WTC11 (cell line): ENCODE data around the gene SRSF1. TPM values are rescaled to one million over a fixed set of nuclear protein-coding genes. Genes with fewer than 3 reads are reported as not detected.

Source experiments
- ATAC-seq: fragments of 200-7000 bp; cut with Tn5 transposase; 2 replicates; pipeline ENCODE4 v1.10.0; 2021; ENCODE audit warnings: mild to moderate bottlenecking, moderate library complexity
- CTCF ChIA-PET: fragments of 300-600 bp; sonication (Branson Sonifier 250); formaldehyde crosslinking; loops from one replicate; lab custom pipeline; 2021; ENCODE audit warnings: antibody characterized with exemption; lab: Charles Lee
- POLR2A ChIA-PET: fragments of 350-600 bp; sonication (Branson Sonifier 250); formaldehyde crosslinking; loops from one replicate; lab custom pipeline; 2021; ENCODE audit warnings: antibody characterized with exemption; lab: Charles Lee
- DNase-seq: peaks from one replicate; pipeline ENCODE4 v3.0.0; 2021; ENCODE audit warnings: low spot score
- H3K27ac Mint-ChIP-seq: 2 replicates; pipeline ENCODE4 v1.8.0; 2021; ENCODE audit warnings: mixed read lengths
- H3K27me3 Mint-ChIP-seq: 2 replicates; pipeline ENCODE4 v1.8.0; 2021; ENCODE audit warnings: low read depth, mild to moderate bottlenecking, moderate library complexity, mixed read lengths
- H3K36me3 Mint-ChIP-seq: 2 replicates; pipeline ENCODE4 v1.8.0; 2021; ENCODE audit warnings: mixed read lengths
- H3K4me1 Mint-ChIP-seq: 2 replicates; pipeline ENCODE4 v1.8.0; 2022; ENCODE audit warnings: mixed read lengths
- H3K4me3 Mint-ChIP-seq: 2 replicates; pipeline ENCODE4 v1.8.0; 2021; ENCODE audit warnings: mild to moderate bottlenecking, moderate library complexity, mixed read lengths
- H3K9me3 Mint-ChIP-seq: 2 replicates; pipeline ENCODE4 v1.8.0; 2021; ENCODE audit warnings: mixed read lengths
- AFF4 ChIP-seq: sonication (generic); formaldehyde crosslinking; IDR thresholded peaks from 2 replicates; pipeline ENCODE4 v1.8.1; 2023; ENCODE audit warnings: mild to moderate bottlenecking, missing genetic modification reagents, borderline replicate concordance
- ATF1 ChIP-seq: sonication (generic); formaldehyde crosslinking; IDR thresholded peaks from 2 replicates; pipeline ENCODE4 v1.8.1; 2023; ENCODE audit warnings: mild to moderate bottlenecking, moderate library complexity, missing genetic modification reagents
- CDX4 ChIP-seq: fragments of 250-450 bp; sonication (Bioruptor Pico); IDR thresholded peaks from 2 replicates; pipeline ENCODE4 v1.9.0; 2021; ENCODE audit warnings: moderate library complexity, mild to moderate bottlenecking, inconsistent platforms, borderline replicate concordance
- CREM ChIP-seq: sonication (generic); formaldehyde crosslinking; IDR thresholded peaks from 2 replicates; pipeline ENCODE4 v1.8.1; 2022; ENCODE audit warnings: mild to moderate bottlenecking, missing genetic modification reagents, moderate library complexity
- ELF4 ChIP-seq: sonication (generic); formaldehyde crosslinking; IDR thresholded peaks from 2 replicates; pipeline ENCODE4 v1.8.1; 2022; ENCODE audit warnings: low read depth, mild to moderate bottlenecking, moderate library complexity, missing genetic modification reagents
- EMX1 ChIP-seq: fragments of 250-450 bp; sonication (Bioruptor Pico); IDR thresholded peaks from 2 replicates; pipeline ENCODE4 v1.8.0; 2021; ENCODE audit warnings: mild to moderate bottlenecking
- FOXP1 ChIP-seq: sonication (generic); formaldehyde crosslinking; IDR thresholded peaks from 2 replicates; pipeline ENCODE4 v1.8.0; 2022; ENCODE audit warnings: missing genetic modification reagents, mild to moderate bottlenecking, moderate library complexity, borderline replicate concordance
- GABPB1 ChIP-seq: sonication (generic); formaldehyde crosslinking; IDR thresholded peaks from 2 replicates; pipeline ENCODE4 v1.8.1; 2023; ENCODE audit warnings: mild to moderate bottlenecking, missing genetic modification reagents
- HMGXB4 ChIP-seq: sonication (generic); formaldehyde crosslinking; IDR thresholded peaks from 2 replicates; pipeline ENCODE4 v1.8.1; 2023; ENCODE audit warnings: mild to moderate bottlenecking, moderate library complexity, missing genetic modification reagents
- IRF1 ChIP-seq: sonication (generic); formaldehyde crosslinking; IDR thresholded peaks from 2 replicates; pipeline ENCODE4 v1.8.0; 2023; ENCODE audit warnings: missing genetic modification reagents
- JAZF1 ChIP-seq: fragments of 250-450 bp; sonication (Bioruptor Pico); IDR thresholded peaks from 2 replicates; pipeline ENCODE4 v1.9.0; 2021; ENCODE audit warnings: moderate library complexity, mild to moderate bottlenecking, inconsistent platforms
- SMAD4 ChIP-seq: sonication (generic); formaldehyde crosslinking; IDR thresholded peaks from 2 replicates; pipeline ENCODE4 v1.8.0; 2022; ENCODE audit warnings: mild to moderate bottlenecking, missing genetic modification reagents
- TCF7 ChIP-seq: sonication (generic); formaldehyde crosslinking; IDR thresholded peaks from 2 replicates; pipeline ENCODE4 v1.8.0; 2022; ENCODE audit warnings: mild to moderate bottlenecking, low read depth, missing genetic modification reagents, moderate library complexity
- TP53 ChIP-seq: sonication (generic); formaldehyde crosslinking; IDR thresholded peaks from 2 replicates; pipeline ENCODE4 v1.8.1; 2023; ENCODE audit warnings: mild to moderate bottlenecking, missing genetic modification reagents
- ZNF138 ChIP-seq: sonication (generic); formaldehyde crosslinking; conservative IDR thresholded peaks from 2 replicates; pipeline ENCODE4 v1.8.1; 2022; ENCODE audit warnings: mild to moderate bottlenecking, moderate library complexity, missing genetic modification reagents
- ZNF232 ChIP-seq: sonication (generic); formaldehyde crosslinking; IDR thresholded peaks from 2 replicates; pipeline ENCODE4 v1.8.0; 2022; ENCODE audit warnings: mild to moderate bottlenecking, missing genetic modification reagents
- ZNF317 ChIP-seq: sonication (generic); formaldehyde crosslinking; IDR thresholded peaks from 2 replicates; pipeline ENCODE4 v1.8.1; 2023; ENCODE audit warnings: low read depth, mild to moderate bottlenecking, moderate library complexity, missing genetic modification reagents, borderline replicate concordance
- ZNF423 ChIP-seq: fragments of 250-450 bp; sonication (Bioruptor Pico); IDR thresholded peaks from 2 replicates; pipeline ENCODE4 v2.1.2; 2022; ENCODE audit warnings: mild to moderate bottlenecking, moderate library complexity
- ZNF671 ChIP-seq: fragments of 250-450 bp; sonication (Bioruptor Pico); IDR thresholded peaks from 2 replicates; pipeline ENCODE4 v1.8.0; 2021; ENCODE audit warnings: mild to moderate bottlenecking
- total RNA-seq: library from RNA; stranded (reverse); gene quantifications from 3 replicates; pipeline ENCODE4 v1.2.3, GENCODE V29; 2021
- TF ChIP-seq, protein P1 (sequence below): sonication (generic); formaldehyde crosslinking; IDR thresholded peaks from 2 replicates; pipeline ENCODE4 v1.8.0; 2023; ENCODE audit warnings: mild to moderate bottlenecking, missing genetic modification reagents
- TF ChIP-seq, protein P2 (sequence below): sonication (generic); formaldehyde crosslinking; IDR thresholded peaks from 2 replicates; pipeline ENCODE4 v1.8.0; 2022; ENCODE audit warnings: mild to moderate bottlenecking, missing genetic modification reagents

Gene SRSF1
- total RNA-seq, 1 experiment from 2014 or later = 387 TPM

- no peak for ATAC-seq
- peak overlapping the region; percentile 100 for H3K4me3 Mint-ChIP-seq
- H3K27ac Mint-ChIP-seq = peak overlapping the region; percentile 100
- TF ChIP-seq JAZF1 (no peak), FOXP1 (CRISPR knock-in tag) (no peak), CDX4 (CRISPR knock-in tag) (no peak), ELF4 (CRISPR knock-in tag) (no peak), ZNF138 (CRISPR knock-in tag) (no peak), ZNF317 (CRISPR knock-in tag) (no peak), AFF4 (no peak), ZNF232 (no peak), EMX1 (CRISPR knock-in tag) (no peak), TCF7 (CRISPR knock-in tag) (no peak), ZNF423 (no peak), TP53 (CRISPR knock-in tag) (no peak), IRF1 (CRISPR knock-in tag) (no peak), GABPB1 (CRISPR knock-in tag) (no peak)
- TF ChIP-seq, protein P1, sequence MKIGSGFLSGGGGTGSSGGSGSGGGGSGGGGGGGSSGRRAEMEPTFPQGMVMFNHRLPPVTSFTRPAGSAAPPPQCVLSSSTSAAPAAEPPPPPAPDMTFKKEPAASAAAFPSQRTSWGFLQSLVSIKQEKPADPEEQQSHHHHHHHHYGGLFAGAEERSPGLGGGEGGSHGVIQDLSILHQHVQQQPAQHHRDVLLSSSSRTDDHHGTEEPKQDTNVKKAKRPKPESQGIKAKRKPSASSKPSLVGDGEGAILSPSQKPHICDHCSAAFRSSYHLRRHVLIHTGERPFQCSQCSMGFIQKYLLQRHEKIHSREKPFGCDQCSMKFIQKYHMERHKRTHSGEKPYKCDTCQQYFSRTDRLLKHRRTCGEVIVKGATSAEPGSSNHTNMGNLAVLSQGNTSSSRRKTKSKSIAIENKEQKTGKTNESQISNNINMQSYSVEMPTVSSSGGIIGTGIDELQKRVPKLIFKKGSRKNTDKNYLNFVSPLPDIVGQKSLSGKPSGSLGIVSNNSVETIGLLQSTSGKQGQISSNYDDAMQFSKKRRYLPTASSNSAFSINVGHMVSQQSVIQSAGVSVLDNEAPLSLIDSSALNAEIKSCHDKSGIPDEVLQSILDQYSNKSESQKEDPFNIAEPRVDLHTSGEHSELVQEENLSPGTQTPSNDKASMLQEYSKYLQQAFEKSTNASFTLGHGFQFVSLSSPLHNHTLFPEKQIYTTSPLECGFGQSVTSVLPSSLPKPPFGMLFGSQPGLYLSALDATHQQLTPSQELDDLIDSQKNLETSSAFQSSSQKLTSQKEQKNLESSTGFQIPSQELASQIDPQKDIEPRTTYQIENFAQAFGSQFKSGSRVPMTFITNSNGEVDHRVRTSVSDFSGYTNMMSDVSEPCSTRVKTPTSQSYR (CRISPR knock-in tag) = no peak
- CTCF ChIA-PET = no interaction called here
- no peak for DNase-seq
- H3K36me3 Mint-ChIP-seq = peaks cover 51% of the 10 kb centered on the region
- H3K4me1 Mint-ChIP-seq = peaks cover 49% of the 10 kb centered on the region
- H3K27me3 Mint-ChIP-seq = no peaks in the 10 kb centered on the region
- H3K9me3 Mint-ChIP-seq = no peaks in the 10 kb centered on the region
- POLR2A ChIA-PET = no interaction called here
Measured at GRCh38 chr17:58005031-58005727, 1.9 kb downstream of the SRSF1 start.

- peaks cover 52% of the 10 kb centered on the region for H3K4me1 Mint-ChIP-seq
- peaks cover 55% of the 10 kb centered on the region for H3K36me3 Mint-ChIP-seq
- H3K9me3 Mint-ChIP-seq = no peaks in the 10 kb centered on the region
- no peak for ATAC-seq
- CTCF ChIA-PET = no interaction called here
- peak overlapping the region; percentile 92 for H3K27ac Mint-ChIP-seq
- no peaks in the 10 kb centered on the region for H3K27me3 Mint-ChIP-seq
- POLR2A ChIA-PET = no interaction called here
- peak overlapping the region; percentile 100 for H3K4me3 Mint-ChIP-seq
- DNase-seq = no peak
- TF ChIP-seq CREM (CRISPR knock-in tag) (no peak), FOXP1 (CRISPR knock-in tag) (no peak), SMAD4 (CRISPR knock-in tag) (no peak), HMGXB4 (CRISPR knock-in tag) (no peak), ZNF671 (CRISPR knock-in tag) (no peak), ATF1 (CRISPR knock-in tag) (no peak)
- TF ChIP-seq, protein P1 (CRISPR knock-in tag) = no peak
- TF ChIP-seq, protein P2, sequence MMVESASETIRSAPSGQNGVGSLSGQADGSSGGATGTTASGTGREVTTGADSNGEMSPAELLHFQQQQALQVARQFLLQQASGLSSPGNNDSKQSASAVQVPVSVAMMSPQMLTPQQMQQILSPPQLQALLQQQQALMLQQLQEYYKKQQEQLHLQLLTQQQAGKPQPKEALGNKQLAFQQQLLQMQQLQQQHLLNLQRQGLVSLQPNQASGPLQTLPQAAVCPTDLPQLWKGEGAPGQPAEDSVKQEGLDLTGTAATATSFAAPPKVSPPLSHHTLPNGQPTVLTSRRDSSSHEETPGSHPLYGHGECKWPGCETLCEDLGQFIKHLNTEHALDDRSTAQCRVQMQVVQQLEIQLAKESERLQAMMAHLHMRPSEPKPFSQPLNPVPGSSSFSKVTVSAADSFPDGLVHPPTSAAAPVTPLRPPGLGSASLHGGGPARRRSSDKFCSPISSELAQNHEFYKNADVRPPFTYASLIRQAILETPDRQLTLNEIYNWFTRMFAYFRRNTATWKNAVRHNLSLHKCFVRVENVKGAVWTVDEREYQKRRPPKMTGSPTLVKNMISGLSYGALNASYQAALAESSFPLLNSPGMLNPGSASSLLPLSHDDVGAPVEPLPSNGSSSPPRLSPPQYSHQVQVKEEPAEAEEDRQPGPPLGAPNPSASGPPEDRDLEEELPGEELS (CRISPR knock-in tag) = no peak
Measured at GRCh38 chr17:58004060-58004459, 3.0 kb downstream of the SRSF1 start.
